ENCODE measurements around the gene NOS1AP.
"Not testable (repeated sequence)": the region's sequence is repeated elsewhere in the genome, so short reads cannot be mapped to it uniquely, and the experiment has no call there.

Gene NOS1AP

GRCh38 chr1:162197615-162198421 is 128.3 kb downstream of the NOS1AP start:
- DNase-seq: no peak

- no peak for DNase-seq
Measured at GRCh38 chr1:162200096-162200847, 130.8 kb downstream of the NOS1AP start.

- DNase-seq: not testable (repeated sequence)
Measured at GRCh38 chr1:162201062-162201461, 131.6 kb downstream of the NOS1AP start.

GRCh38 chr1:162204129-162204822 is 134.8 kb downstream of the NOS1AP start:
- DNase-seq: no peak

GRCh38 chr1:162204823-162205155 is 135.3 kb downstream of the NOS1AP start:
- no peak for DNase-seq

- DNase-seq: no peak
Measured at GRCh38 chr1:162206300-162206699, 136.8 kb downstream of the NOS1AP start.

- no peak for DNase-seq
Measured at GRCh38 chr1:162206749-162207635, 137.5 kb downstream of the NOS1AP start.

- DNase-seq: no peak
Measured at GRCh38 chr1:162207862-162208261, 138.4 kb downstream of the NOS1AP start.

GRCh38 chr1:162210196-162210595 is 140.7 kb downstream of the NOS1AP start:
- no peak for DNase-seq

- no peak for DNase-seq
Measured at GRCh38 chr1:162212713-162213112, 143.2 kb downstream of the NOS1AP start.

GRCh38 chr1:162213281-162213912 is 143.9 kb downstream of the NOS1AP start:
- DNase-seq: peak in 1 of 2 experiments; percentile 70

GRCh38 chr1:162214202-162214601 is 144.7 kb downstream of the NOS1AP start:
- DNase-seq: no peak

- DNase-seq: no peak
Measured at GRCh38 chr1:162215902-162216301, 146.4 kb downstream of the NOS1AP start.

- no peak for DNase-seq
Measured at GRCh38 chr1:162216604-162217003, 147.1 kb downstream of the NOS1AP start.

GRCh38 chr1:162217706-162218105 is 148.2 kb downstream of the NOS1AP start:
- no peak for DNase-seq

- no peak for DNase-seq
Measured at GRCh38 chr1:162218546-162218945, 149.1 kb downstream of the NOS1AP start.

GRCh38 chr1:162218975-162219374 is 149.5 kb downstream of the NOS1AP start:
- DNase-seq: no peak

- DNase-seq: peak in 1 of 2 experiments; percentile 25
Measured at GRCh38 chr1:162219461-162219860, 150.0 kb downstream of the NOS1AP start.

GRCh38 chr1:162220009-162220539 is 150.6 kb downstream of the NOS1AP start:
- no peak for DNase-seq

GRCh38 chr1:162222014-162222413 is 152.5 kb downstream of the NOS1AP start:
- no peak for DNase-seq

GRCh38 chr1:162222730-162223129 is 153.2 kb downstream of the NOS1AP start:
- no peak for DNase-seq

GRCh38 chr1:162223488-162223887 is 154.0 kb downstream of the NOS1AP start:
- DNase-seq: no peak
